ENCODE results near the gene AFF2.

Gene AFF2

GRCh38 chrX:148768296-148768695 is 267.9 kb downstream of the AFF2 start:
- H2AK5ac ChIP-seq (ENCODE audit: low read depth, low read length), result no peak overlapping the region
- no peak overlapping the region for H4K91ac ChIP-seq (ENCODE audit: low read depth, low read length, poor library complexity)
- H3K4me3 ChIP-seq (ENCODE audit: low read length in 2 of 2), result no peak overlapping the region
- no peak overlapping the region for H3K14ac ChIP-seq (ENCODE audit: low read length)
- no peak overlapping the region for H4K8ac ChIP-seq (ENCODE audit: low read depth, low read length)
- H3K4me1 ChIP-seq (ENCODE audit: control insufficient read depth in 2 of 2, insufficient read depth in 1 of 2, low read depth in 1 of 2, low read length in 2 of 2), result no peaks in the 10 kb centered on the region
- no peak overlapping the region for H2BK120ac ChIP-seq (ENCODE audit: low read depth, low read length)
- H3K9ac ChIP-seq (ENCODE audit: low read depth, low read length, poor library complexity), result no peak overlapping the region
- H2BK5ac ChIP-seq (ENCODE audit: low read length), result no peak overlapping the region
- H3K27me3 ChIP-seq (ENCODE audit: control insufficient read depth in 3 of 3, insufficient read depth in 3 of 3, low read depth in 1 of 3, low read length in 3 of 3), result no peaks in the 10 kb centered on the region
- no peak overlapping the region for H3K4ac ChIP-seq (ENCODE audit: low read length)
- no peak overlapping the region for H2AFZ ChIP-seq (ENCODE audit: low read length)
- no CpG with 5 or more reads among the region's 3 CpGs for WGBS, 2 donors (ENCODE audit: extremely low coverage in 2 of 2, insufficient read length in 2 of 2, insufficient replicate concordance in 1 of 2)
- H3K79me1 ChIP-seq (ENCODE audit: low read depth, low read length), result no peaks in the 10 kb centered on the region
- H2BK15ac ChIP-seq (ENCODE audit: low read length), result no peak overlapping the region
- no peak overlapping the region for H2BK12ac ChIP-seq (ENCODE audit: low read length)
- H3K9me3 ChIP-seq (replicated peaks in 1 of 2; ENCODE audit: control insufficient read depth in 2 of 2, insufficient read depth in 1 of 2, low read depth in 1 of 2, low read length in 2 of 2), result no peaks in the 10 kb centered on the region
- no peak for DNase-seq (ENCODE audit: low spot score)
- H3K18ac ChIP-seq (ENCODE audit: low read length), result no peak overlapping the region
- H3K4me2 ChIP-seq (ENCODE audit: insufficient read depth, low read length, poor library complexity, severe bottlenecking), result no peak overlapping the region
- no peak overlapping the region for H3K23ac ChIP-seq (ENCODE audit: low read depth, low read length, poor library complexity)
- no peaks in the 10 kb centered on the region for H3K36me3 ChIP-seq (replicated peaks in 1 of 2; ENCODE audit: control insufficient read depth in 2 of 2, insufficient read depth in 2 of 2, low read length in 2 of 2)
- H3K27ac ChIP-seq (replicated peaks; ENCODE audit: low read length), result no peak overlapping the region

DNA sequence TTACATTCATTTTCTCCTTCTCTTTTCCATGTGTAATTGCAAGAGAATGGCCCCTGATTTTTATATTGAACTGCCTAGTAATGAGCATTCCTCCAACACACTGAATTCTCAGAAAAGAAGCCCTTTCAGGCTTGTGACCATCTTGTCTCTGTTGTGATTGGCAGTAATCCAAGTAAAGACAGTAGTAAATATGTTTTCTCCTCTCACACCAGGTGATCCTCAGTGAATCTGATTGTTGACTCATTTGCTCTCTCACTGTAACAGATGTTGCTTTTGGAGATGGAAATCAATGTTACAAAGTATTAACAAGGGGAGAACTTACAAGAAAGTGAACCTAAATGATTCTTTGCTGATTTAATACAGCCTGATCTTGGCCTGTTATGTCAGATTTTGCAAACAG is 271.0 kb downstream of the AFF2 start:
- H2BK5ac ChIP-seq (ENCODE audit: low read length), result no peak overlapping the region

GRCh38 chrX:148774276-148774675 is 273.9 kb downstream of the AFF2 start:
- Histone ChIP-seq H3K27me3 (ENCODE audit: control insufficient read depth in 3 of 3, insufficient read depth in 3 of 3, low read depth in 1 of 3, low read length in 3 of 3) (no peaks in the 10 kb centered on the region), H3K9ac (ENCODE audit: low read depth, low read length, poor library complexity) (no peak overlapping the region), H2BK5ac (ENCODE audit: low read length) (no peak overlapping the region), H3K23ac (ENCODE audit: low read depth, low read length, poor library complexity) (no peak overlapping the region), H2AFZ (ENCODE audit: low read length) (no peak overlapping the region), H2AK5ac (ENCODE audit: low read depth, low read length) (no peak overlapping the region), H3K4me3 (ENCODE audit: low read length in 2 of 2) (no peak overlapping the region), H2BK12ac (ENCODE audit: low read length) (no peak overlapping the region), H3K14ac (ENCODE audit: low read length) (no peak overlapping the region), H3K18ac (ENCODE audit: low read length) (no peak overlapping the region), H2BK120ac (ENCODE audit: low read depth, low read length) (no peak overlapping the region), H3K9me3 (replicated peaks in 1 of 2; ENCODE audit: control insufficient read depth in 2 of 2, insufficient read depth in 1 of 2, low read depth in 1 of 2, low read length in 2 of 2) (no peaks in the 10 kb centered on the region), H3K4me1 (ENCODE audit: control insufficient read depth in 2 of 2, insufficient read depth in 1 of 2, low read depth in 1 of 2, low read length in 2 of 2) (no peaks in the 10 kb centered on the region), H3K27ac (replicated peaks; ENCODE audit: low read length) (no peak overlapping the region), H3K4ac (ENCODE audit: low read length) (no peak overlapping the region), H4K8ac (ENCODE audit: low read depth, low read length) (no peak overlapping the region), H3K36me3 (replicated peaks in 1 of 2; ENCODE audit: control insufficient read depth in 2 of 2, insufficient read depth in 2 of 2, low read length in 2 of 2) (no peaks in the 10 kb centered on the region), H3K79me1 (ENCODE audit: low read depth, low read length) (no peaks in the 10 kb centered on the region), H3K4me2 (ENCODE audit: insufficient read depth, low read length, poor library complexity, severe bottlenecking) (no peak overlapping the region), H2BK15ac (ENCODE audit: low read length) (no peak overlapping the region), H4K91ac (ENCODE audit: low read depth, low read length, poor library complexity) (no peak overlapping the region)
- DNase-seq (ENCODE audit: low spot score), result no peak
- no CpG with 5 or more reads among the region's 4 CpGs for WGBS, 2 donors (ENCODE audit: extremely low coverage in 2 of 2, insufficient read length in 2 of 2, insufficient replicate concordance in 1 of 2)

More for the DNA sequence above, 271.0 kb downstream of the AFF2 start:
- H3K9ac ChIP-seq (ENCODE audit: low read depth, low read length, poor library complexity), result no peak overlapping the region
- H3K4me3 ChIP-seq (ENCODE audit: low read length in 2 of 2), result no peak overlapping the region
- no peaks in the 10 kb centered on the region for H3K4me1 ChIP-seq (ENCODE audit: control insufficient read depth in 2 of 2, insufficient read depth in 1 of 2, low read depth in 1 of 2, low read length in 2 of 2)
- H3K4ac ChIP-seq (ENCODE audit: low read length), result no peak overlapping the region
- H3K36me3 ChIP-seq (replicated peaks in 1 of 2; ENCODE audit: control insufficient read depth in 2 of 2, insufficient read depth in 2 of 2, low read length in 2 of 2), result no peaks in the 10 kb centered on the region
- no peak overlapping the region for H3K27ac ChIP-seq (replicated peaks; ENCODE audit: low read length)
- no peak overlapping the region for H2BK120ac ChIP-seq (ENCODE audit: low read depth, low read length)
- H4K8ac ChIP-seq (ENCODE audit: low read depth, low read length), result no peak overlapping the region
- H3K18ac ChIP-seq (ENCODE audit: low read length), result no peak overlapping the region
- no peaks in the 10 kb centered on the region for H3K27me3 ChIP-seq (ENCODE audit: control insufficient read depth in 3 of 3, insufficient read depth in 3 of 3, low read depth in 1 of 3, low read length in 3 of 3)
- H2AK5ac ChIP-seq (ENCODE audit: low read depth, low read length), result no peak overlapping the region
- no peaks in the 10 kb centered on the region for H3K9me3 ChIP-seq (replicated peaks in 1 of 2; ENCODE audit: control insufficient read depth in 2 of 2, insufficient read depth in 1 of 2, low read depth in 1 of 2, low read length in 2 of 2)
- no peak for DNase-seq (ENCODE audit: low spot score)
- H2BK15ac ChIP-seq (ENCODE audit: low read length), result no peak overlapping the region
- H3K79me1 ChIP-seq (ENCODE audit: low read depth, low read length), result no peaks in the 10 kb centered on the region
- H3K14ac ChIP-seq (ENCODE audit: low read length), result no peak overlapping the region
- H3K23ac ChIP-seq (ENCODE audit: low read depth, low read length, poor library complexity), result no peak overlapping the region
- no peak overlapping the region for H4K91ac ChIP-seq (ENCODE audit: low read depth, low read length, poor library complexity)
- no peak overlapping the region for H2BK12ac ChIP-seq (ENCODE audit: low read length)
- no peak overlapping the region for H3K4me2 ChIP-seq (ENCODE audit: insufficient read depth, low read length, poor library complexity, severe bottlenecking)
- no peak overlapping the region for H2AFZ ChIP-seq (ENCODE audit: low read length)

- Histone ChIP-seq H3K14ac (ENCODE audit: low read length) (no peak overlapping the region), H2BK15ac (ENCODE audit: low read length) (no peak overlapping the region), H3K27ac (replicated peaks; ENCODE audit: low read length) (no peak overlapping the region), H3K4me2 (ENCODE audit: insufficient read depth, low read length, poor library complexity, severe bottlenecking) (no peak overlapping the region), H3K4ac (ENCODE audit: low read length) (no peak overlapping the region), H2BK5ac (ENCODE audit: low read length) (no peak overlapping the region), H3K27me3 (ENCODE audit: control insufficient read depth in 3 of 3, insufficient read depth in 3 of 3, low read depth in 1 of 3, low read length in 3 of 3) (no peaks in the 10 kb centered on the region), H3K18ac (ENCODE audit: low read length) (no peak overlapping the region), H3K36me3 (replicated peaks in 1 of 2; ENCODE audit: control insufficient read depth in 2 of 2, insufficient read depth in 2 of 2, low read length in 2 of 2) (no peaks in the 10 kb centered on the region), H3K4me3 (ENCODE audit: low read length in 2 of 2) (no peak overlapping the region), H2AK5ac (ENCODE audit: low read depth, low read length) (no peak overlapping the region), H3K23ac (ENCODE audit: low read depth, low read length, poor library complexity) (no peak overlapping the region), H4K91ac (ENCODE audit: low read depth, low read length, poor library complexity) (no peak overlapping the region), H3K79me1 (ENCODE audit: low read depth, low read length) (no peaks in the 10 kb centered on the region), H3K4me1 (ENCODE audit: control insufficient read depth in 2 of 2, insufficient read depth in 1 of 2, low read depth in 1 of 2, low read length in 2 of 2) (peaks cover 0 to 6% of the 10 kb centered on the region in 2 donors), H2AFZ (ENCODE audit: low read length) (no peak overlapping the region), H2BK120ac (ENCODE audit: low read depth, low read length) (no peak overlapping the region), H4K8ac (ENCODE audit: low read depth, low read length) (no peak overlapping the region), H3K9ac (ENCODE audit: low read depth, low read length, poor library complexity) (no peak overlapping the region), H2BK12ac (ENCODE audit: low read length) (no peak overlapping the region), H3K9me3 (replicated peaks in 1 of 2; ENCODE audit: control insufficient read depth in 2 of 2, insufficient read depth in 1 of 2, low read depth in 1 of 2, low read length in 2 of 2) (no peaks in the 10 kb centered on the region)
- DNase-seq (ENCODE audit: low spot score), result no peak
- WGBS, 2 donors (ENCODE audit: extremely low coverage in 2 of 2, insufficient read length in 2 of 2, insufficient replicate concordance in 1 of 2), result no CpG with 5 or more reads among the region's 2 CpGs
Observed at GRCh38 chrX:148784137-148784536, 283.7 kb downstream of the AFF2 start.

Measured in neuronal stem cell (in vitro differentiated cells).